Myocyte (in vitro differentiated cells): ENCODE results near the gene TTLL12. TPM values are rescaled to one million over a fixed set of nuclear protein-coding genes. Genes with fewer than 3 reads are reported as not detected.

Experiments
- DNase-seq: peaks from one replicate; pipeline ENCODE4 v3.0.0-alpha.2; 2012; ENCODE audit warnings: low read depth
- total RNA-seq: library from RNA; depleted of rRNA; stranded (reverse); fragments of >200 nt; gene quantifications from 2 replicates; pipeline ENCODE4 v1.2.3, GENCODE V29; 2014

The TTLL12 gene
- total RNA-seq, 1 donor from 2014 or later: 33.8 TPM

DNA sequence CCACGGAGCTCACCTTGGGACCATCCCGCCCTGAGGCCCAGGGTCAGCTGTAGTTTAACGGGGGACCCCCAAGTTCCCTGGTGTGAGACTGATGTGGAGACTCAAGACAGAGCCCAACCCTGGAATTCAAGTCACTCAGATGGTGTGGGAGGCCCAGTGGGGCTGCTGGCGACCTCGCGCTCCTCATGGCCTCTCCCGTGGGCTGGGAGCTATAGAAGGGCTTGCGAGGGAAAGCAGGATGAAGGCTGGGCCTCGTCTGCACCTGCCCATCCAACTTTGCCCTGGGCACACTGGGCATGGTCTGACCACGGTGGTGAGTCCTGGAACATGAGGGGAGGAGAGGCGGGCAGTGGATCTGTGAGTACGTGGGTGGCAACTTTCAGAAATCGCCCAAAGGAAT is 13.6 kb upstream of the TTLL12 start:
- DNase-seq: no peak

GRCh38 chr22:43200031-43200430 is 13.1 kb upstream of the TTLL12 start:
- DNase-seq: no peak

DNA sequence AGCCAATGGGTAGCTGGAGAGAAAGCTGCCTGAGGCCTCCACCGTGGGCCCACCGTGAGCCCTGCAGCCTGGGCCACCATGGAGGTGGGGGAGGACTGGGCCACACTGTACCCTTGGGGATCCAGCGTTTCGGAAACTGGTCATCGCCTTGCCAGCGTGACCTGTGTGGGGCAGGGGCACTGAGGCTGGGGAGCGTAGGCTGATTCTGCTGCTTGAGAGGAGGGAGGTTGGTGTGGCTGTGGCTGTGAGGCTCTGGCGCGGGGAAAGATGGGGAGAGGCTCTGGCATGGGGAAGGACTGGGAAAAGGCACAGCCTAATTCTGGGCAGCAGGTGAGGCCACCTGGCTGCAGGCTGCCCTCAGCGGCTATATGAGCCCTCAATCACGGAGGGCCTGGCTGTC is 12.6 kb upstream of the TTLL12 start:
- no peak for DNase-seq

DNA sequence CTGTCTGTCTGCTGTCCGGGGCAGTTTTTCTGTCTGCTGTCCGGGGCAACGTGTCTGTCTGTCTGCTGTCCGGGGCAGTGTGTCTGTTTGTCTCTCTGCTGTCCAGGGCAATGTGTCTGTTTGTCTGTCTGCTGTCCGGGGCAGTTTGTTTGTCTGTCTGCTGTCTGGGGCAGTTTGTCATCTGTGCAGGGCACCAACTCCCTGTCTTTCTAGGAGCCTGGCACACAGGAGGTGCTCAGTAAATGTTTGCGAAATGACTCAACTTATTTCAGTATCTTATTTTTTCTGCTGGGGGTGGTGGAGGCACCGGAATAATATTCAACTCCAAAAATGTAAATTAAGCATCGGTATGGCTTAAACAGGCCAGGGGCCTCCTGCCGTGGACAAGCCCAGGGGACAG is 12.0 kb upstream of the TTLL12 start:
- DNase-seq: no peak

DNA sequence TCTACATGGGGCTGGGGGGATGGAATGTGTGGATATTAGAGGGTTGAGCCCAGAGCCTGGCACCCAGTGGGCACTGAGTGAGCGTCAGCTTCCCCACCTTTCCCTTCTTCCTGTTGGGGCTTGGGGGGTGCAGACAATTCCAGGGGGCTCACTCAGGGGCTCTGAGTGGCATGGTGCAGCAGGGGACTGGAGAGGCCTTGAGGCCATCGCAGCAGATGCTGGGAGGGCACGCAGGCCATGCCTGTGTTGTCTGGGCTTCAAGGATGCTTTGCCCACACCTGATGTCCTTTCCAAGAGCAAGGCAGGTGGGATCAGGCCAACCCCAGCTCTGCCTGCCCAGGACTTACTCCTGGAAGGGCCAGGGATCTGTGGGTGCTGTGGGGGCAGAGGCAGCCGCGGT is 11.2 kb upstream of the TTLL12 start:
- no peak for DNase-seq

DNA sequence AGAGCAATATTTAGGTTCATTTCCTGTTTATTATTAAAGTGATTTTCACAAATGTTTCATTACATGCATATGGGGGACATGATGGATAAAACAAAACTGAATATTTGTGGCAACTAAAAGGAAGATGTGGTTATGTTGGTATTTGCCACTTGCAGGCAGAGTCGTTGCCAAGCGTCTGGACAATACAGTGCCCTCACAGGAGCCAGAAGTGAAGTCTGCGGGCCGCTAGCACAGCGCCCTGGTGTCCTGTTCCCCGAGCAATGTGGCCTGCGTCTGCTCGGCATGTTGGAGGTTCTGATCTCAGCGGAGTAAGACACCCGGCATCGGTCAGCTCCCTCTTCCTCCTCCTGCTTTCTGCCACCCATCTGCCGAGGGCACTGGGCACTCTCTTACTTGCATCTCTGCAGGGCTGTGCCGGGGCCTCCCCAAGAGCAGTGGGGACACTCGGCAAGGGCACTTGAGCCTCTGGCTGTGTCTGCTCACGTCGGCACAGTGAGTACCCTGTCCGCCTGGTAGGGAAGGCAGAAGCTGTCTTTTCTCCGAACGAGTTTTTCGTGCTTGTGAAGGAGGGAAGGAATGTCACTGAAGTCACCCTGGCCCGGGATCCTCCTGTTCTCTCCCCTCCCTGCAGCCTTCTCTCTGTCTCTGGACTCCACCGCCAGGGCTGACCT is 10.5 kb upstream of the TTLL12 start:
- DNase-seq: peak; percentile 84

DNA sequence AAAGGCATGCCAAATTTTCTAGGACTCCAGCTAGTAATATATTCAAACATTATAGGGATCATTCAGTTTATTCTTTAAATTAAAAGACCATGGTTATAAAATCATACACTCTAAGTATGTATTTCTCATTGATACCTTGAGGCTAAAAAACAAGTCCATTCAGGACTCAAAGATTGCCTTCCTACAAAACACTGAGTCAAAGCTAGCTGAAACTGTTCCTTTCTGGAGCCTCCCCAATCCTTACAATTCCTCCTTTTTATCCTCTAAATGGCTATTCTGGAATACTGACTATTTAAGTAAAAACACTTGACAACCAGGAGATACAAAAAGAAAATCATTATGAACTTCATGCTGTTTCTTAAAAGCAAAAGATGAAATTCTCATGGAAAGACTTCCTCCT is 4.9 kb upstream of the TTLL12 start:
- DNase-seq: no peak

- DNase-seq: no peak
Measured at GRCh38 chr22:43188829-43189545, 2.1 kb upstream of the TTLL12 start.

DNA sequence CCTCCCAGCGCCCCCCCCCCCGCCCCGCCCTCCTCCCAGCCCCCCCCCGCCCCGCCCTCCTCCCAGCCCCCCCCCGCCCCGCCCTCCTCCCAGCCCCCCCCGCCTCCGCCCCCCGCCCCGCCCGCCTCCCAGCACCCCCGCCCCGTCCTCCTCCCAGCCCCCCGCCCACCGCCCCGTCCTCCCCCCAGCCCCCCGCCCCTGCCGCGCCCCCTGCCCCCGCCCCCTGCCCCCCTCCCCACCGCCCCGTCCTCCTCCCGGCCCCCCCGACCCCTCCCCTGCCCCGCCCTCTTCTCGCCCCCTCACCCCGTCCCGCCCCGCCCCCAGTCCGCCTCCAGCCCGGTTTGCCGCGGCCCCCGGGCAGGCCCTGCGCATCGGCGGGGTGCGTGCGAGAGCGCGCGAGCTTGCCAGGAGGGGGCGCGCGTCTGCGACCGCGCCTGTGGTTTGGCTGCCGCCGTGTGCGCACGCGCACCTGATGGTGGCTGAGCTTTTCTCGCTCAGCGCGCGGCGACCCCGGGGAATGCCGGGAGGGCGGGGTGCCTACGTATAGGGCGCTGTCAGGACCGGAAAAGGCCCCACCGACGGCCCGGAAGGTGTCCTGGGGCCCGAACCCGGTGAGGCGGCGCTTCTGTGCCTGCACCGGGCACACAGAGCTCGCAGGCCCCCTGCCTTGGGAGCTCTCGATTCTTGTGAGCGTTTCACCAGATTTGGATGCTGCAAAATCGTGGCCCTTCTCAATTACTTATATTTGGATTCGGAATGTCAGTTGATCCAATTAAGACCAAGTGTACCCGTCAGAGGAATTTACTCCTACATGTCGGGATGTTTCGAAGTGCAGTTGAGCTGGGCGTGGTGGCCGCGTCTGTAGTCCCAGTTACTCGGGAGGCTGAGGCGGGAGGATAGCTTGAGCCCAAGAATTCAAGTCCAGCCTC is 501 bp upstream of the TTLL12 start:
- peak; percentile 92 for DNase-seq

GRCh38 chr22:43185860-43186261 is 1.1 kb downstream of the TTLL12 start:
- peak; percentile 22 for DNase-seq

DNA sequence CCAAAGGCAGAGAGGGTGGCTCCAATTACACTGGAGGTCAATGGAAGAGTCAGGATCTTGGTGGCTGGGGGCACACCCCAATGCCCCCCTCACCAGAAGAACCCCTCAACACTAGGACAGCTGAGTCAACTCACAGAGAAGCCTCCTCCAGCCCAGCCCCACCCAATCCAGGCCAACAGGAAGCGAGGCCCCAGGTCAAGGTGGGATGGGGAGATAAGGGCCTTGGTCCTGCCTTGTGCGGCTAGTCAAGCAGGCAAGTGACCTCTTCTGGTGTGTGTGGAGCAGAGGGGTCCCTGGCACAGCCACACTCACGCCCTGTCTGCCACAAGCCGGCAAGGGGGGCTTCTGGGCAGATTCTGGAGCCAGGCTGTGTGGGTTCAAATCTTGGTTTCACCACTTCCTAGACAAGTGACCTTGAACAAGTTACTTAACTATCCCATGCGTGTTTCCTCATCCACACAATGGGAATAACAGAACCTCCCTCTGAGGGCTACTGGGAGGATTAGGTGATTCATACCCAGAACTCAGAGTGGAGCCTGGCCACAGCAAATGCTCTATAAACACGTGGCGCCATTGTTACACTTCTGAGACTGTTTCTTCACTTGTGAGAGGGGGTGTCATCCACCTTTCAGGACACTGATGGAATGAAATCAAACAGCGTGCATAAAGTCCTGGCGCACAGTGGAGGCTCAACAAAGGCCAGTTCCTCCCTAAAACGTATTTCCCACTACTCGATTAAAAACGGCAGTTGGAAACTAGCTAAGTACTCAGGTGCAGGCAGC is 3.2 kb downstream of the TTLL12 start:
- DNase-seq: no peak

DNA sequence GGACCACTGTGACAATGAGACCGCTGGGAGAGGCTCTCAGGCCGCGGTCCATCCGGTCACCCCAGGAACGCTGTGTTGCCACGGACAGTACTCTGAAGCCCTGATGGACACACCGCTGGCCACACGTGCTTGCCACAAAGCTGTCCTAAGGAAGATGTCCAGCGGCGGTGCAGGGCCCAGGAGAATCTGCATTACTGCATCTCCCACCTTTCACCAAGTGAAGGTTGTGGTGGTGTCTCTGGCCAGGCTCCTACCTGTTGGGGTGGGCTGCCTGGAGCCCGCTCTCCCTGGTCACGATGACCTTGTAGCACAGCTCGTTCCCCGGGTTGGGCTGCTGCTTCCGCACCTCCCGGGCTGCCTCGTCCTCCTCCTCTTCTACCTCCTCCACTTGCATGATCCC is 4.2 kb downstream of the TTLL12 start:
- DNase-seq: no peak

GRCh38 chr22:43182118-43182517 is 4.8 kb downstream of the TTLL12 start:
- no peak for DNase-seq

DNA sequence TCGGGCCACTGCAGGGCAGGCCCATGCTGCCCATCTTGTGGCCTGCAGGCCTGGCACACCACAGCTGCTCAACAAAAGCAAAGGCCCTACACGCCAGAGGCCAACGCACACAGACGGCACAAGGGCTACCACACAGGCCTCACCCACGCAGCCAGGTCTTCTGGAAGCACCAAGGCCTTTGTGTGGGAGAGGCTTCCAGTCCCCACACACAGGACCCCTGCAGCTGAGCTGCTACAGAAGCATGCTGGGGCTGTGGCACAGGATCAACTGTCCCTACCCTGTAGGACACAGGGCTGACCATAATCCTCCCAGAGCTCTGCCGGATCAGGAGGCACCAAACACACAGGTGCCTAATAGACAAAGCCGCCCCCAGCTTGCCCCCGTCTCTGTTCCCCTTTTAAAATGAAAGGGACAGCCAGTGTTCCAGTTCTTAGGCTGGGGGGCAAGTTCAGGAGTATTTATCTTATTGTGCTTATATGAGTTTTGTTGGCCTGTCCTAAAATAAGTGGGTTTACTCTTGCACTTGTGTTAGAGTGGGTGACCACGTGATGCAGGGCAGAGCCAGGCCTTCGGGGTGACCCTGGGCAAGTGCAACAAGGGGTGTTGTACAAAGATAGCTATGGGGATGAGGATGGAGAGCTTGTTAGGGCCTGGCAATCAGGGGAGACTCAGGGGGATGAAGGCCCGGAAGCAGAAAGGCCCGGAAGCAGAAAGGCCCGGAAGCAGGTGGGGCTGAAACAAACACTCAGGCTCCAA is 5.4 kb downstream of the TTLL12 start:
- DNase-seq: no peak

DNA sequence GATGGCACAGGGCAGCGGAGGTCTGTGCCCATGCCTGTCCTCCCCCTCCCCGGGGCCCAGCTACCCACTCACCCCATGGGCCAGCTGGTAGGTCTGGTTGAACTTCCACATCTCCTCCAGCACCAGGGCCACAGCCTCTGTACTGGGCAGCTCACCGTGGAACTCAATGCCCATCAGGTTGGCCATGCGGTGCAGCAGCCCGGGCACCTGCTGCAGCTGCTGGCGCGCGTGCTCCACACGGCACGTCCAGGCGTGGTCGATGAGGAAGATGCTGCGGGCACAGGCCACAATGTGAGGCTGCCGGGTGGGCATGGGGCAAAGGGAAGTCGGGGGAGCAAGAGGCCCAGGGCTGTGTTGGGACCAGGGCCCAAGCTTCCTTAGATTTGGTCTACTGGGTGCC is 6.3 kb downstream of the TTLL12 start:
- DNase-seq: no peak

GRCh38 chr22:43179911-43180195 is 7.1 kb downstream of the TTLL12 start:
- DNase-seq: no peak

DNA sequence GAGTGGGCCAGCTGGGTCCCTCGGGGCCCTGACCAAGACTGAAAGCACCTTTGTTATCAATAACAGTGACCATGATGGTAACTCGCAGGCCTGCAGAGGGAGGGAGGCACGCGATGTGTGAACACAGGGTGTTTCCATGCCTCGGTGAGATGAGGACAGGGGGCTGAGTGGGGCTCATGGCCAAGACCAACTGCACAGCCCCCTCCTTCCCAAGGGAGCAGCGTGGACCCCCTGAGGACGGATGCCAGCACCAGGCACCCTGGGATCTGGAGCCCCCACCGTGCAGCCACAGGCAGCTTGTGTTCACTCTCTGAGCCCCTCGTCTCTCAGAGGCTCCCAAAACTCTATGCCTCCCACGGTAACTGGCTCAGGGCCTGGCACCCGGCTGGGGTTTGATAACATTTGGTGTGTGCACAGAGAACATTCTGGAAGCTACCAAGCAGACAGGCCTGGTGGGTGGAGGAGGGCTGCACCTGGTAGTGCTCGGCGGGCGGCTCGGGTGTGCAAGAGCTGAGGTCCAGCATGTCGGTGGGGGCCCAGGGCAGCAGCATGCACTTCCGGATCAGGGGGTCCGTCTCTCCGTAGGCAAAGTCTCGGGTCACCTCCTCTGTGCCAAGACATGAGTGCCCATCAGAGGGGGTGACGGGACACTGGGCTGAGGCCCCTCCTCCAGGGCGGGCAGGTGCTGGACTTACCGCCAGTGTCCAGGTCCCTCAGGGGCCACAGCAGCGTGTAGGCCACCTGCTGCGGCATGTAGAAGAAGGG is 7.6 kb downstream of the TTLL12 start:
- no peak for DNase-seq

GRCh38 chr22:43177479-43177878 is 9.5 kb downstream of the TTLL12 start:
- no peak for DNase-seq

GRCh38 chr22:43176090-43176489 is 10.8 kb downstream of the TTLL12 start:
- no peak for DNase-seq

DNA sequence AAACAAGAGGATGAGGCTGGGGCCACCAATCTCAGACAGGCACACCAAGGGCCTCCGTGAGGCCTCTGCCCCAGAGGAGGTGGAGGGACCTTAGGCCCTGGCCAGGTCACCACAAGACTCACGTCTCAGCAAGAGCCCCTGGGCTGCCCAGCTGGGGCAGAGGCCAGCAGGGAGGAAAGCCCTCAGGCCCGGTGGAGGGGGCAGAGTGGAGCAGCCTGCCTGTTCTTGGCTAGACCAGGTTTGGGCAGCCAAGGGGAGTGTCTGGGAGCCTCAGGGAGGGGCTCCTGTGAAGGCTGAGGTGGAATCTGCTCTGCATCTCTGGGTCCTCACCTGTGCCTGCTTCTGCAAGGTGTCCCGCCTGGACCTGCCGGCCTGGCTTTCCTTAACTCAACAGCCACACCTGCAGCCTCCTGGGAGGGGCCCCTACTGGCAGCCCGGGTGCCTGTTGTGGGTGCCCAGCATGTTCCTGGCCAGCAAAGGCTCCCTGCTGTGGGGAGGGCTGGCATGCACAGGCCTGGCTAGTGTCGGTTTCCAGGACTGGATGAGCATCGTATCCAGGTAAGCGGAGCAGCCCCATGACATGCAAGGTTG is 11.9 kb downstream of the TTLL12 start:
- DNase-seq: no peak
